ENCODE measurements around the gene TOP3A. TPM values are rescaled to one million over a fixed set of nuclear protein-coding genes. Genes with fewer than 3 reads are reported as not detected.

The TOP3A gene
- total RNA-seq, 1 experiment from 2014 or later: 68.7 TPM

- Mint-ChIP-seq H3K27ac (no peak overlapping the region), H3K27me3 (ENCODE audit: low read depth) (no peaks in the 10 kb centered on the region), H3K9me3 (no peaks in the 10 kb centered on the region), H3K4me1 (no peaks in the 10 kb centered on the region), H3K4me3 (no peak overlapping the region), H3K36me3 (ENCODE audit: insufficient read depth in 1 of 3, low read depth in 3 of 3) (peaks cover 39 to 85% (median 77%) of the 10 kb centered on the region in 3 experiments; a peak in 6 of 7 replicates)
- Histone ChIP-seq H4K8ac (replicated peaks; ENCODE audit: insufficient read length, low read depth, low read length) (no peak overlapping the region), H2AK5ac (ENCODE audit: insufficient read length, low read length) (no peak overlapping the region), H3T11ph (ENCODE audit: low read length) (no peak overlapping the region), H3K14ac (ENCODE audit: insufficient read depth, low read length) (no peak overlapping the region), H2BK15ac (ENCODE audit: low read depth, low read length) (no peak overlapping the region), H3K56ac (ENCODE audit: insufficient read length, low read depth, low read length) (no peak overlapping the region), H2AFZ (ENCODE audit: low read length) (no peak overlapping the region), H3K79me1 (ENCODE audit: insufficient read depth, low read depth, low read length, poor library complexity, severe bottlenecking) (no peaks in the 10 kb centered on the region), H2BK12ac (ENCODE audit: insufficient read length, low read depth, low read length) (no peak overlapping the region), H3K4me1 (ENCODE audit: insufficient read depth, low read length) (no peaks in the 10 kb centered on the region), H3K27ac (ENCODE audit: insufficient read length, low read depth, low read length) (no peak overlapping the region), H2BK120ac (ENCODE audit: low read depth, low read length, poor library complexity, severe bottlenecking) (no peak overlapping the region), H4K20me1 (ENCODE audit: control insufficient read depth, insufficient read depth, insufficient read length) (no peaks in the 10 kb centered on the region), H3K9ac (ENCODE audit: extremely low read depth, insufficient read length, low read length) (no peak overlapping the region), H2BK20ac (ENCODE audit: low read depth, low read length, poor library complexity, severe bottlenecking) (no peak overlapping the region), H3K79me2 (ENCODE audit: insufficient read depth, low read length) (no peaks in the 10 kb centered on the region), H3K4ac (ENCODE audit: low read depth, low read length) (no peak overlapping the region), H4K91ac (ENCODE audit: insufficient read length, low read depth, low read length) (no peak overlapping the region), H3K18ac (ENCODE audit: insufficient read length, low read depth, low read length) (no peak overlapping the region), H3K23me2 (ENCODE audit: insufficient read length, low read depth, low read length, poor library complexity, severe bottlenecking) (no peaks in the 10 kb centered on the region), H4K5ac (ENCODE audit: insufficient read length, low read depth, low read length) (no peak overlapping the region), H3K27me3 (ENCODE audit: insufficient read depth, low read length) (no peaks in the 10 kb centered on the region), H3K23ac (ENCODE audit: insufficient read length, low read depth, low read length) (no peak overlapping the region), H3K9me3 (ENCODE audit: control insufficient read depth, low read depth, low read length) (no peaks in the 10 kb centered on the region), H3K4me2 (ENCODE audit: insufficient read depth, insufficient read length, low read length) (no peak overlapping the region), H2BK5ac (ENCODE audit: insufficient read length, low read length) (no peak overlapping the region)
- no CpG with 5 or more reads among the region's 3 CpGs for WGBS (ENCODE audit: extremely low coverage, insufficient read length, low lambda C conversion rate)
- no peak for TF ChIP-seq CTCF (conservative IDR thresholded peaks at IDR 0.05)
- DNase-seq: no peak
Measured at GRCh38 chr17:18278867-18279266, 35.9 kb downstream of the TOP3A start.
